Pancreas (tissue), 10 donors: Measurements from ENCODE around the gene BHLHA15. TPM values are rescaled to one million over a fixed set of nuclear protein-coding genes. Genes with fewer than 3 reads are reported as not detected.
A peak's percentile ranks its signal among the peaks of the same experiment; 100 is the strongest.

Experiments used
- ATAC-seq, 4 donors: fragments of 200-7000 bp; cut with Tn5 transposase; one replicate each; pipeline versions ENCODE4 v1.8.0 to v1.9.1; 2020; ENCODE audit warnings: mild to moderate bottlenecking in 4 of 4, moderate library complexity in 4 of 4
- DNase-seq, 6 donors: peaks; one replicate each; pipeline ENCODE4 v3.0.0-alpha.2; 2020
- FAIRE-seq: peaks from 2 replicates; lab custom pipeline; 2012; peaks lifted over from hg19 to GRCh38; lab: Jason Lieb, UNC
- H3K27ac ChIP-seq, 4 donors: fragments of 200-600 bp; sonication (generic); 1 replicate in 3 of 4; 2 replicates in 1 of 4; pipeline versions ENCODE4 v1.5.0 to v1.8.0; 2020
- H3K27me3 ChIP-seq, 4 donors: fragments of 200-600 bp; one replicate each; pipeline ENCODE4 v1.8.0; 2021
- H3K36me3 ChIP-seq, 3 donors: fragments of 200-600 bp; sonication (generic) in 1 of 3; one replicate each; pipeline versions ENCODE4 v1.5.0 to v1.8.0; 2020 to 2021
- H3K4me1 ChIP-seq, 3 donors: fragments of 200-600 bp; one replicate each; pipeline ENCODE4 v1.8.0; 2021
- H3K4me3 ChIP-seq, 4 donors: fragments of 200-600 bp; sonication (generic) in 2 of 4; one replicate each; pipeline versions ENCODE4 v1.5.0 to v1.8.0; 2020 to 2021
- H3K9me3 ChIP-seq, 4 donors: fragments of 200-600 bp; one replicate each; pipeline ENCODE4 v1.8.0; 2021
- CTCF ChIP-seq, 4 donors: fragments of 200-600 bp; sonication (generic) in 3 of 4; IDR thresholded peaks; one replicate each; pipeline versions ENCODE4 v1.5.0 to v1.8.0; 2021; ENCODE audit warnings: antibody characterized with exemption in 4 of 4
- WGBS, 2 donors: extraction: QIAGEN DNeasy Blood & Tissue Kit; methylation state at CpG; one replicate each; pipeline ENCODE4 v1.1.7; 2013; 5-methylcytosine and 5-hydroxymethylcytosine counted together
- intact Hi-C, 3 donors: fragments of 100-400 bp; cut with DNase I; formaldehyde crosslinking; loops; one replicate each; pipeline versions ENCODE4 v1.11.1 to v1.14.2; 2022
- polyA plus RNA-seq, 2 donors: library from polyadenylated mRNA; stranded (reverse); fragments of 200-250 nt; gene quantifications; one replicate each; pipeline ENCODE4 v1.2.3, GENCODE V29; 2013
- total RNA-seq, 6 donors: library from RNA; stranded (reverse); fragmentation: NEBNext Ultra II Directional in 4 of 6; extraction: Animal tissue kit (Norgen Biotek cat#: 25700) in 4 of 6; gene quantifications; one replicate each; pipeline versions ENCODE4 v1.2.1 to v1.2.4, GENCODE V29; 2021 to 2023
- donor health status: healthy with polysubstance abuse.
- donor health status: DM: no; HTN: no; CAD: no; lungs with moderate emphysema.
- donor health status: DM: no; HTN: no; CAD: no.
- donor health status: control.
- donor health status: control.
- donor health status: Bipolar disorder and iron deficiency.
- donor health status: DM: yes; HTN: yes; CAD: no.
- donor health status: DM: no; HTN: no; CAD: no.
- donor health status: DM: no; HTN: no; CAD: no.
- donor health status: DM: yes; HTN: yes; CAD: no.

Gene BHLHA15
- total and polyA plus RNA-seq, 8 donors, result 32.5 to 405 (median 105) TPM

- FAIRE-seq (no peak), ATAC-seq (peak in 1 of 4 donors; percentile 6), DNase-seq (no peak)
- TF ChIP-seq CTCF (IDR thresholded peaks at IDR 0.05), result no peak
- Histone ChIP-seq H3K4me3 (no peak overlapping the region), H3K27me3 (no peaks in the 10 kb centered on the region), H3K9me3 (no peaks in the 10 kb centered on the region), H3K27ac (peak overlapping the region in 3 of 4 donors; percentile 6 to 83 (median 75)), H3K36me3 (no peaks in the 10 kb centered on the region), H3K4me1 (peaks cover 25 to 50% (median 31%) of the 10 kb centered on the region in 3 donors)
- WGBS, 2 donors, result 48 to 49% methylated on average over 5 of the region's 5 CpGs
- intact Hi-C loops, result loop anchor here (5.0 to 10.0 kb wide), 3 partner anchors 57 to 144 kb away; no protein-coding TSS in a partner anchor
Observed at GRCh38 chr7:98168904-98169621, 42.2 kb upstream of the BHLHA15 start.

- no peak for TF ChIP-seq CTCF (IDR thresholded peaks at IDR 0.05)
- Histone ChIP-seq H3K27me3 (no peaks in the 10 kb centered on the region), H3K4me1 (peaks cover 30 to 55% (median 34%) of the 10 kb centered on the region in 3 donors), H3K27ac (peak overlapping the region in 3 of 4 donors; percentile 35 to 83 (median 75)), H3K36me3 (no peaks in the 10 kb centered on the region), H3K9me3 (no peaks in the 10 kb centered on the region), H3K4me3 (no peak overlapping the region)
- ATAC-seq, result no peak
- no peak for DNase-seq
- no peak for FAIRE-seq
- intact Hi-C loops, result no loop called here
- 70 to 71% methylated on average over 8 of the region's 8 CpGs for WGBS, 2 donors
Observed at GRCh38 chr7:98170966-98171365, 40.3 kb upstream of the BHLHA15 start.

GRCh38 chr7:98171449-98171848, 39.8 kb upstream of the BHLHA15 start:
- TF ChIP-seq CTCF (IDR thresholded peaks at IDR 0.05), result no peak
- no peaks in the 10 kb centered on the region for H3K27me3 ChIP-seq
- H3K4me3 ChIP-seq, result no peak overlapping the region
- WGBS, 2 donors, result 93 to 95% methylated on average over 24 of the region's 24 CpGs
- H3K36me3 ChIP-seq, result no peaks in the 10 kb centered on the region
- H3K4me1 ChIP-seq, result peaks cover 34 to 56% (median 38%) of the 10 kb centered on the region in 3 donors
- H3K27ac ChIP-seq, result peak overlapping the region in 3 of 4 donors; percentile 35 to 83 (median 79)
- FAIRE-seq, result no peak
- H3K9me3 ChIP-seq, result no peaks in the 10 kb centered on the region
- peak in 1 of 6 donors; percentile 25 for DNase-seq
- intact Hi-C loops, result no loop called here
- no peak for ATAC-seq

- peaks cover 44 to 65% (median 52%) of the 10 kb centered on the region in 3 donors for H3K4me1 ChIP-seq
- TF ChIP-seq CTCF (IDR thresholded peaks at IDR 0.05), result peak in 2 of 4 donors; percentile 11 to 29
- ATAC-seq (peak; percentile 45 to 59 (median 51)), FAIRE-seq (no peak), DNase-seq (peak; percentile 78 to 95 (median 88))
- no peaks in the 10 kb centered on the region for H3K36me3 ChIP-seq
- 49 to 55% methylated on average over 20 of the region's 20 CpGs for WGBS, 2 donors
- no peaks in the 10 kb centered on the region for H3K27me3 ChIP-seq
- no peaks in the 10 kb centered on the region for H3K9me3 ChIP-seq
- intact Hi-C loops, result loop anchor here in 1 of 3 donors (5.0 kb wide), 1 partner anchor 38 kb away; the partner anchor contains the start of gene BHLHA15
- no peak overlapping the region for H3K4me3 ChIP-seq
- H3K27ac ChIP-seq, result peak overlapping the region; percentile 47 to 83 (median 63)
Observed at GRCh38 chr7:98174334-98175259, 36.6 kb upstream of the BHLHA15 start.
